ENCODE results near the gene ASIC1. TPM values are rescaled to one million over a fixed set of nuclear protein-coding genes. Genes with fewer than 3 reads are reported as not detected.

Gene ASIC1
- total and polyA plus RNA-seq, 2 of the 13 experiments (the other 11 are each of a cell fraction or from before 2014, with no cell fraction given) = 0.44 to 1.5 TPM

GRCh38 chr12:50024805-50025186 lies 32.6 kb upstream of the ASIC1 start (continued):
- TF ChIP-seq KIAA2018 (CRISPR knock-in tag; IDR thresholded peaks at IDR 0.05; ENCODE audit: borderline replicate concordance) (no peak), POLR2A (IDR thresholded peaks at IDR 0.05; ENCODE audit: insufficient read depth in 1 of 2, low read depth in 2 of 2, low read length in 2 of 2) (0 out of 4 replicates have a peak, but pooled peaks of 1 of the 2 experiments have one; percentile 29), ZFX (CRISPR knock-in tag; IDR thresholded peaks at IDR 0.05; ENCODE audit: low read depth) (peak; percentile 10; the same call in 1 of the 2 replicates), ZBTB49 (CRISPR knock-in tag; IDR thresholded peaks at IDR 0.05; ENCODE audit: borderline replicate concordance) (no peak)

Measured in HepG2 (cell line).